Liver (tissue), 9 donors: Measurements from ENCODE around the gene TGFBR3. TPM values are rescaled to one million over a fixed set of nuclear protein-coding genes. Genes with fewer than 3 reads are reported as not detected.

Experiments used
- DNase-seq: peaks from one replicate; pipeline ENCODE4 v3.0.0-alpha.2; 2017; ENCODE audit warnings: low spot score
- H3K27ac ChIP-seq, 2 donors: one replicate each; pipeline ENCODE4 v1.7.0; 2013; ENCODE audit warnings: inconsistent platforms in 2 of 2, low read length in 2 of 2, control low read depth in 1 of 2, low read depth in 1 of 2, mild to moderate bottlenecking in 1 of 2
- H3K27me3 ChIP-seq, 4 donors: one replicate each; pipeline versions ENCODE4 v1.6.1 to v1.7.0; 2013; ENCODE audit warnings: low read length in 3 of 4, inconsistent platforms in 1 of 4, mild to moderate bottlenecking in 1 of 4, moderate library complexity in 1 of 4; ENCODE audit not compliant: control insufficient read depth in 4 of 4, insufficient read depth in 4 of 4
- H3K36me3 ChIP-seq, 4 donors: one replicate each; pipeline versions ENCODE4 v1.6.1 to v1.7.0; 2013; ENCODE audit warnings: low read length in 3 of 4, mild to moderate bottlenecking in 3 of 4, low read depth in 1 of 4, moderate library complexity in 1 of 4; ENCODE audit not compliant: control insufficient read depth in 4 of 4, insufficient read depth in 3 of 4
- H3K4me1 ChIP-seq, 4 donors: one replicate each; pipeline versions ENCODE4 v1.6.1 to v1.7.0; 2013; ENCODE audit warnings: low read length in 3 of 4, mild to moderate bottlenecking in 3 of 4, moderate library complexity in 1 of 4; ENCODE audit not compliant: control insufficient read depth in 4 of 4, insufficient read depth in 4 of 4
- H3K4me3 ChIP-seq, 3 donors: one replicate each; pipeline versions ENCODE4 v1.6.1 to v1.7.0; 2013; ENCODE audit warnings: low read length in 3 of 3, control low read depth in 1 of 3, low read depth in 1 of 3, mild to moderate bottlenecking in 1 of 3
- H3K9ac ChIP-seq, 2 donors: one replicate each; pipeline ENCODE4 v1.7.0; 2013; ENCODE audit warnings: low read length in 2 of 2, mild to moderate bottlenecking in 2 of 2, moderate library complexity in 2 of 2, control low read depth in 1 of 2, low read depth in 1 of 2
- H3K9me3 ChIP-seq, 4 donors: one replicate each; pipeline versions ENCODE4 v1.6.1 to v1.7.0; 2013; ENCODE audit warnings: low read length in 3 of 4; ENCODE audit not compliant: control insufficient read depth in 4 of 4
- EGR1 ChIP-seq, 2 donors: IDR thresholded peaks; 2 replicates each; pipeline ENCODE4 v1.6.1; 2016 to 2018; ENCODE audit warnings: antibody characterized with exemption in 2 of 2, low read depth in 2 of 2
- FOXA1 ChIP-seq: IDR thresholded peaks from 2 replicates; pipeline ENCODE4 v1.6.1; 2016; ENCODE audit warnings: antibody characterized with exemption
- FOXA2 ChIP-seq: IDR thresholded peaks from 2 replicates; pipeline ENCODE4 v1.6.1; 2016; ENCODE audit warnings: antibody characterized with exemption
- GABPA ChIP-seq, 2 donors: IDR thresholded peaks in 1 of 2; conservative IDR thresholded peaks in 1 of 2; 2 replicates each; pipeline ENCODE4 v1.6.1; 2016; ENCODE audit warnings: antibody characterized with exemption in 2 of 2, mild to moderate bottlenecking in 1 of 2, moderate library complexity in 1 of 2
- HNF4A ChIP-seq, 2 donors: conservative IDR thresholded peaks; 2 replicates each; pipeline ENCODE4 v1.6.1; 2016; ENCODE audit warnings: antibody characterized with exemption in 2 of 2, mild to moderate bottlenecking in 2 of 2
- HNF4G ChIP-seq: IDR thresholded peaks from 2 replicates; pipeline ENCODE4 v1.6.1; 2016; ENCODE audit warnings: antibody characterized with exemption
- JUND ChIP-seq, 2 donors: IDR thresholded peaks; 2 replicates each; pipeline ENCODE4 v1.6.1; 2016; ENCODE audit warnings: antibody characterized with exemption in 2 of 2
- MAX ChIP-seq: IDR thresholded peaks from 2 replicates; pipeline ENCODE4 v1.6.1; 2016; ENCODE audit warnings: antibody characterized with exemption
- NR2F2 ChIP-seq: IDR thresholded peaks from 2 replicates; pipeline ENCODE4 v1.6.1; 2016; ENCODE audit warnings: antibody characterized with exemption
- RAD21 ChIP-seq, 2 donors: IDR thresholded peaks; 2 replicates each; pipeline ENCODE4 v1.6.1; 2016; ENCODE audit warnings: antibody characterized with exemption in 2 of 2, mild to moderate bottlenecking in 2 of 2
- REST ChIP-seq: IDR thresholded peaks from 2 replicates; pipeline ENCODE4 v1.6.1; 2016; ENCODE audit warnings: antibody characterized with exemption, mild to moderate bottlenecking
- RXRA ChIP-seq, 2 donors: IDR thresholded peaks; 2 replicates each; pipeline ENCODE4 v1.6.1; 2017 to 2018; ENCODE audit warnings: antibody characterized with exemption in 2 of 2, mild to moderate bottlenecking in 1 of 2
- SP1 ChIP-seq: IDR thresholded peaks from 2 replicates; pipeline ENCODE4 v1.6.1; 2018; ENCODE audit warnings: antibody characterized with exemption, mild to moderate bottlenecking
- TAF1 ChIP-seq: conservative IDR thresholded peaks from 2 replicates; pipeline ENCODE4 v1.6.1; 2016; ENCODE audit warnings: antibody characterized with exemption, mild to moderate bottlenecking
- YY1 ChIP-seq: IDR thresholded peaks from 2 replicates; pipeline ENCODE4 v1.6.1; 2016; ENCODE audit warnings: antibody characterized with exemption, mild to moderate bottlenecking
- ZBTB33 ChIP-seq: IDR thresholded peaks from 2 replicates; pipeline ENCODE4 v1.6.1; 2016; ENCODE audit warnings: antibody characterized with exemption
- WGBS: extraction: QIAGEN DNeasy Blood & Tissue Kit; methylation state at CpG from one replicate; pipeline ENCODE4 v1.1.7; 2013; 5-methylcytosine and 5-hydroxymethylcytosine counted together
- polyA plus RNA-seq, 2 donors: library from polyadenylated mRNA; stranded (reverse) in 1 of 2; unstranded in 1 of 2; fragments of 200-250 nt in 1 of 2; fragments of >200 nt in 1 of 2; fragmentation: Nextera tagmentation in 1 of 2; extraction: Ambion mirVana in 1 of 2; gene quantifications; one replicate each; pipeline versions ENCODE4 v1.2.1 to v1.2.3, GENCODE V29; 2013 to 2015
- total RNA-seq, 2 donors: library from RNA; depleted of rRNA; stranded (reverse); fragments of >200 nt; gene quantifications; one replicate each; pipeline ENCODE4 v1.2.3, GENCODE V29; 2014
- TF ChIP-seq, protein P1 (sequence below): IDR thresholded peaks from 2 replicates; pipeline ENCODE4 v1.6.1; 2016; ENCODE audit warnings: antibody characterized with exemption
- TF ChIP-seq, protein P2 (sequence below): fragments of 150-350 bp; IDR thresholded peaks from 2 replicates; pipeline ENCODE4 v1.5.1; 2017; ENCODE audit warnings: improper control_type of control experiment, low read depth, low read length; ENCODE audit not compliant: missing input control
- donor health status: healthy.
- donor health status: healthy.
- donor health status: healthy.
- donor health status: healthy.
- donor health status: healthy.

Gene TGFBR3
- total and polyA plus RNA-seq, 4 donors = 6.1 to 19.3 (median 9.9) TPM

DNA sequence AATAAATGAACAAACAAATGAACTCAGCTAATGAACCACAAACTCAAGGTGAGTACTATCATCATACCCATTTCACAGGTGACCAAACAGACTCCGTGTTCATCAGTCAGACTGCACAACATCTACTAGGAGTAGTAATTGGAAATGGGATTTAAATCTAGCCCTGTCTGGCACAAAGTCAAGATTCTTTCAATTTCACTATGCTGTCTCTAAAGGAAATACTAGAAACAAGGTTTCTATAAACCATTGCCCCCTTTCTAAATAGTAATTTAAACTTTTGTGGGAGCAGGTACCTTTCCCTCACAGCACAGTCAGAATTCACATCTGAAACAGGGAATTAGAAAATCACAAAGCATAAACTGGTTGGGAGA is 160.3 kb downstream of the TGFBR3 start:
- TF ChIP-seq RAD21 (IDR thresholded peaks at IDR 0.05) = no peak
- DNase-seq = no peak
- 89% methylated on average over 1 of the region's 1 CpG for WGBS
- no peak overlapping the region for H3K9ac ChIP-seq
- peak overlapping the region; percentile 59 for H3K27ac ChIP-seq
- peaks cover 0 to 10% (median 7%) of the 10 kb centered on the region in 4 donors for H3K36me3 ChIP-seq
- no peak overlapping the region for H3K4me3 ChIP-seq
- peaks cover 0 to 11% (median 2%) of the 10 kb centered on the region in 4 donors for H3K4me1 ChIP-seq
- H3K9me3 ChIP-seq = no peaks in the 10 kb centered on the region
- no peaks in the 10 kb centered on the region for H3K27me3 ChIP-seq

DNA sequence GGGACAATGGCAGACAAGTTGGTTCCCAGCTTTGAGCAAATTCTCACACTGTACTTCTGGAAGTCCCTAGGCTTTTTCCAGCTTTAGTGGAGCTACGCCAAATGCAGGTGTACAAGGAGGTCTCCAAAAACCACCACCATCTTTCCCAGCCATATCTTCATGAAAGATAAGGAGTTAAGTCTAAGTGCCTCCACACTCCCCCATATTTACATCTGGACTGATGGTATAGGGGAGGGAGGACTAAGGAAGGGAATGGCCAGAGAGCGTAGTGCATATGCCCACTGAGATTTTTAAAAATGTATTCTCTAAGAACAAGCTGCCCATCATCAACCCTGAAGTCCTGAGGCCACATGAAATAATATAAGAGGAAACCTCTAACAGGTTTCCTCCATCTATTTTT is 161.3 kb downstream of the TGFBR3 start:
- Histone ChIP-seq H3K27ac (no peak overlapping the region), H3K36me3 (peaks cover 0 to 17% (median 9%) of the 10 kb centered on the region in 4 donors), H3K27me3 (no peaks in the 10 kb centered on the region), H3K9ac (no peak overlapping the region), H3K4me3 (no peak overlapping the region), H3K4me1 (peaks cover 0 to 8% (median 2%) of the 10 kb centered on the region in 4 donors), H3K9me3 (no peaks in the 10 kb centered on the region)
- DNase-seq = no peak
- TF ChIP-seq JUND (IDR thresholded peaks at IDR 0.05) (no peak), HNF4G (no peak), SP1 (no peak), MAX (no peak), TAF1 (no peak), FOXA1 (no peak), ZBTB33 (no peak), GABPA (IDR thresholded peaks at IDR 0.05 in 1 of 2, conservative IDR thresholded peaks at IDR 0.05 in 1 of 2) (no peak), YY1 (no peak), EGR1 (IDR thresholded peaks at IDR 0.05; ENCODE audit: low read depth in 2 of 2) (no peak), RXRA (IDR thresholded peaks at IDR 0.05) (no peak), FOXA2 (no peak), NR2F2 (no peak)
- TF ChIP-seq, protein P1, sequence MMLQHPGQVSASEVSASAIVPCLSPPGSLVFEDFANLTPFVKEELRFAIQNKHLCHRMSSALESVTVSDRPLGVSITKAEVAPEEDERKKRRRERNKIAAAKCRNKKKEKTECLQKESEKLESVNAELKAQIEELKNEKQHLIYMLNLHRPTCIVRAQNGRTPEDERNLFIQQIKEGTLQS = no peak
- 100% methylated on average over 2 of the region's 2 CpGs for WGBS

GRCh38 chr1:91724231-91724630 is 161.7 kb downstream of the TGFBR3 start:
- Histone ChIP-seq H3K27ac (no peak overlapping the region), H3K9ac (no peak overlapping the region), H3K4me1 (peaks cover 0 to 8% (median 2%) of the 10 kb centered on the region in 4 donors), H3K27me3 (no peaks in the 10 kb centered on the region), H3K36me3 (peaks cover 0 to 20% (median 7%) of the 10 kb centered on the region in 4 donors), H3K4me3 (no peak overlapping the region), H3K9me3 (no peaks in the 10 kb centered on the region)
- TF ChIP-seq FOXA1 (no peak), HNF4A (conservative IDR thresholded peaks at IDR 0.05) (no peak), RAD21 (IDR thresholded peaks at IDR 0.05) (no peak), GABPA (IDR thresholded peaks at IDR 0.05 in 1 of 2, conservative IDR thresholded peaks at IDR 0.05 in 1 of 2) (no peak), MAX (no peak), HNF4G (no peak), REST (no peak)
- TF ChIP-seq, protein P1 = no peak
- TF ChIP-seq, protein P2, sequence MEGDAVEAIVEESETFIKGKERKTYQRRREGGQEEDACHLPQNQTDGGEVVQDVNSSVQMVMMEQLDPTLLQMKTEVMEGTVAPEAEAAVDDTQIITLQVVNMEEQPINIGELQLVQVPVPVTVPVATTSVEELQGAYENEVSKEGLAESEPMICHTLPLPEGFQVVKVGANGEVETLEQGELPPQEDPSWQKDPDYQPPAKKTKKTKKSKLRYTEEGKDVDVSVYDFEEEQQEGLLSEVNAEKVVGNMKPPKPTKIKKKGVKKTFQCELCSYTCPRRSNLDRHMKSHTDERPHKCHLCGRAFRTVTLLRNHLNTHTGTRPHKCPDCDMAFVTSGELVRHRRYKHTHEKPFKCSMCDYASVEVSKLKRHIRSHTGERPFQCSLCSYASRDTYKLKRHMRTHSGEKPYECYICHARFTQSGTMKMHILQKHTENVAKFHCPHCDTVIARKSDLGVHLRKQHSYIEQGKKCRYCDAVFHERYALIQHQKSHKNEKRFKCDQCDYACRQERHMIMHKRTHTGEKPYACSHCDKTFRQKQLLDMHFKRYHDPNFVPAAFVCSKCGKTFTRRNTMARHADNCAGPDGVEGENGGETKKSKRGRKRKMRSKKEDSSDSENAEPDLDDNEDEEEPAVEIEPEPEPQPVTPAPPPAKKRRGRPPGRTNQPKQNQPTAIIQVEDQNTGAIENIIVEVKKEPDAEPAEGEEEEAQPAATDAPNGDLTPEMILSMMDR = no peak
- no peak for DNase-seq
- 87% methylated on average over 1 of the region's 1 CpG for whole genome bisulfite sequencing
